ENCODE results near the gene GNAS.

Gene GNAS

GRCh38 chr20:58886546-58886945 lies 34.0 kb downstream of the GNAS start:
- no peak for TF ChIP-seq CTCF (IDR thresholded peaks at IDR 0.05; ENCODE audit: low read depth, low read length)
- no peak for DNase-seq

GRCh38 chr20:58888103-58888502 lies 35.6 kb downstream of the GNAS start:
- DNase-seq: no peak
- Histone ChIP-seq H3K36me3 (peaks cover under 1% of the 10 kb centered on the region), H3K4me1 (no peaks in the 10 kb centered on the region), H3K4me3 (ENCODE audit: low read depth, low read length) (peak overlapping the region; percentile 76), H3K9me3 (no peaks in the 10 kb centered on the region), H3K27me3 (no peaks in the 10 kb centered on the region)
- TF ChIP-seq CTCF (IDR thresholded peaks at IDR 0.05; ENCODE audit: low read depth, low read length): no peak

More at GRCh38 chr20:58886546-58886945, 34.0 kb downstream of the GNAS start:
- no peak overlapping the region for H3K4me3 ChIP-seq (ENCODE audit: low read depth, low read length)
- no peaks in the 10 kb centered on the region for H3K36me3 ChIP-seq
- no peaks in the 10 kb centered on the region for H3K27me3 ChIP-seq
- H3K9me3 ChIP-seq: no peaks in the 10 kb centered on the region
- no peaks in the 10 kb centered on the region for H3K4me1 ChIP-seq

- DNase-seq: peak; percentile 81
- H3K4me1 ChIP-seq: no peaks in the 10 kb centered on the region; the same call in none of the 2 replicates
- no peaks in the 10 kb centered on the region for H3K9me3 ChIP-seq
- peak overlapping the region; percentile 77 for H3K4me3 ChIP-seq (ENCODE audit: low read depth, low read length)
- TF ChIP-seq CTCF (IDR thresholded peaks at IDR 0.05; ENCODE audit: low read depth, low read length): no peak
- H3K36me3 ChIP-seq: peaks cover 4% of the 10 kb centered on the region
- no peaks in the 10 kb centered on the region for H3K27me3 ChIP-seq
Observed at GRCh38 chr20:58888521-58889333, 36.2 kb downstream of the GNAS start.

- peak overlapping the region; percentile 77 for H3K4me3 ChIP-seq (ENCODE audit: low read depth, low read length)
- H3K9me3 ChIP-seq: no peaks in the 10 kb centered on the region
- no peaks in the 10 kb centered on the region; the same call in none of the 2 replicates for H3K4me1 ChIP-seq
- no peak for TF ChIP-seq CTCF (IDR thresholded peaks at IDR 0.05; ENCODE audit: low read depth, low read length)
- peaks cover 4% of the 10 kb centered on the region for H3K36me3 ChIP-seq
- no peaks in the 10 kb centered on the region for H3K27me3 ChIP-seq
- no peak for DNase-seq
Observed at GRCh38 chr20:58889334-58889760, 36.8 kb downstream of the GNAS start.

- peaks cover 4% of the 10 kb centered on the region for H3K36me3 ChIP-seq
- no peak for DNase-seq
- TF ChIP-seq CTCF (IDR thresholded peaks at IDR 0.05; ENCODE audit: low read depth, low read length): no peak
Observed at GRCh38 chr20:58889798-58890517, 37.4 kb downstream of the GNAS start.

More at GRCh38 chr20:58889798-58890517, 37.4 kb downstream of the GNAS start:
- peaks cover 3% of the 10 kb centered on the region for H3K4me1 ChIP-seq
- H3K9me3 ChIP-seq: no peaks in the 10 kb centered on the region
- H3K27me3 ChIP-seq: no peaks in the 10 kb centered on the region
- H3K4me3 ChIP-seq (ENCODE audit: low read depth, low read length): peak overlapping the region; percentile 77

All from BE2C (cell line).